Upper lobe of left lung (tissue), 4 donors: ENCODE data around the gene FOXD4L1.
"Not testable (repeated sequence)": the region's sequence is repeated elsewhere in the genome, so short reads cannot be mapped to it uniquely, and the experiment has no call there.

Experiments
- EP300 ChIP-seq, 4 donors: sonication (generic); formaldehyde crosslinking; IDR thresholded peaks; one replicate each; pipeline ENCODE4 v1.5.1; 2017; ENCODE audit warnings: antibody characterized with exemption in 4 of 4, control low read depth in 2 of 4
- POLR2A ChIP-seq, 4 donors: fragments of 450-650 bp; IDR thresholded peaks; one replicate each; pipeline ENCODE4 v1.5.1; 2016 to 2017; ENCODE audit warnings: antibody characterized with exemption in 4 of 4, mild to moderate bottlenecking in 2 of 4
- POLR2AphosphoS5 ChIP-seq, 2 donors: sonication (generic); formaldehyde crosslinking; IDR thresholded peaks; one replicate each; pipeline ENCODE4 v1.5.1; 2017; ENCODE audit warnings: antibody characterized with exemption in 2 of 2
- TF ChIP-seq, protein P1 (sequence below), 6 experiments: fragments of 450-650 bp in 4 of 6; fragments of 200-600 bp in 2 of 6; sonication (generic) in 2 of 6; IDR thresholded peaks; one replicate each; pipeline ENCODE4 v1.5.1; 2016 to 2019; ENCODE audit warnings: antibody characterized with exemption in 6 of 6

GRCh38 chr2:113510913-113511312 lies 12.4 kb downstream of the FOXD4L1 start:
- not testable (repeated sequence) for TF ChIP-seq POLR2A, EP300, POLR2AphosphoS5 (IDR thresholded peaks at IDR 0.05)
- TF ChIP-seq, protein P1, sequence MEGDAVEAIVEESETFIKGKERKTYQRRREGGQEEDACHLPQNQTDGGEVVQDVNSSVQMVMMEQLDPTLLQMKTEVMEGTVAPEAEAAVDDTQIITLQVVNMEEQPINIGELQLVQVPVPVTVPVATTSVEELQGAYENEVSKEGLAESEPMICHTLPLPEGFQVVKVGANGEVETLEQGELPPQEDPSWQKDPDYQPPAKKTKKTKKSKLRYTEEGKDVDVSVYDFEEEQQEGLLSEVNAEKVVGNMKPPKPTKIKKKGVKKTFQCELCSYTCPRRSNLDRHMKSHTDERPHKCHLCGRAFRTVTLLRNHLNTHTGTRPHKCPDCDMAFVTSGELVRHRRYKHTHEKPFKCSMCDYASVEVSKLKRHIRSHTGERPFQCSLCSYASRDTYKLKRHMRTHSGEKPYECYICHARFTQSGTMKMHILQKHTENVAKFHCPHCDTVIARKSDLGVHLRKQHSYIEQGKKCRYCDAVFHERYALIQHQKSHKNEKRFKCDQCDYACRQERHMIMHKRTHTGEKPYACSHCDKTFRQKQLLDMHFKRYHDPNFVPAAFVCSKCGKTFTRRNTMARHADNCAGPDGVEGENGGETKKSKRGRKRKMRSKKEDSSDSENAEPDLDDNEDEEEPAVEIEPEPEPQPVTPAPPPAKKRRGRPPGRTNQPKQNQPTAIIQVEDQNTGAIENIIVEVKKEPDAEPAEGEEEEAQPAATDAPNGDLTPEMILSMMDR (IDR thresholded peaks at IDR 0.05), result not testable (repeated sequence)
